ENCODE measurements around the gene SORL1.
"Not testable (repeated sequence)": the region's sequence is repeated elsewhere in the genome, so short reads cannot be mapped to it uniquely, and the experiment has no call there.

SORL1 gene

GRCh38 chr11:121467471-121467870 is 15.4 kb downstream of the SORL1 start:
- no peak for DNase-seq
- in situ Hi-C loops (cut with HindIII; ENCODE audit: low pct_ligation_motif_present, low pct_unique_long_range_greater_than_20kb, low sequenced_read_pairs), result no loop called here

GRCh38 chr11:121467965-121468364 is 15.9 kb downstream of the SORL1 start:
- in situ Hi-C loops (cut with HindIII; ENCODE audit: low pct_ligation_motif_present, low pct_unique_long_range_greater_than_20kb, low sequenced_read_pairs), result no loop called here
- DNase-seq, result no peak

GRCh38 chr11:121469910-121470309 is 17.8 kb downstream of the SORL1 start:
- in situ Hi-C loops (cut with HindIII; ENCODE audit: low pct_ligation_motif_present, low pct_unique_long_range_greater_than_20kb, low sequenced_read_pairs), result no loop called here
- DNase-seq, result no peak

GRCh38 chr11:121471167-121471566 is 19.1 kb downstream of the SORL1 start:
- in situ Hi-C loops (cut with HindIII; ENCODE audit: low pct_ligation_motif_present, low pct_unique_long_range_greater_than_20kb, low sequenced_read_pairs), result no loop called here

GRCh38 chr11:121472312-121472711 is 20.2 kb downstream of the SORL1 start:
- no peak for DNase-seq
- in situ Hi-C loops (cut with HindIII; ENCODE audit: low pct_ligation_motif_present, low pct_unique_long_range_greater_than_20kb, low sequenced_read_pairs), result no loop called here

More at GRCh38 chr11:121471167-121471566, 19.1 kb downstream of the SORL1 start:
- no peak for DNase-seq

GRCh38 chr11:121473064-121473777 is 21.1 kb downstream of the SORL1 start:
- DNase-seq, result peak; percentile 10
- in situ Hi-C loops (cut with HindIII; ENCODE audit: low pct_ligation_motif_present, low pct_unique_long_range_greater_than_20kb, low sequenced_read_pairs), result no loop called here

GRCh38 chr11:121474680-121475079 is 22.6 kb downstream of the SORL1 start:
- in situ Hi-C loops (cut with HindIII; ENCODE audit: low pct_ligation_motif_present, low pct_unique_long_range_greater_than_20kb, low sequenced_read_pairs), result no loop called here
- no peak for DNase-seq

- DNase-seq, result no peak
- in situ Hi-C loops (cut with HindIII; ENCODE audit: low pct_ligation_motif_present, low pct_unique_long_range_greater_than_20kb, low sequenced_read_pairs), result no loop called here
These were observed 24.4 kb downstream of the SORL1 start for GRCh38 chr11:121476379-121477032.

GRCh38 chr11:121478226-121478894 is 26.2 kb downstream of the SORL1 start:
- in situ Hi-C loops (cut with HindIII; ENCODE audit: low pct_ligation_motif_present, low pct_unique_long_range_greater_than_20kb, low sequenced_read_pairs), result no loop called here
- DNase-seq, result no peak

GRCh38 chr11:121478895-121479697 is 27.0 kb downstream of the SORL1 start:
- DNase-seq, result no peak
- in situ Hi-C loops (cut with HindIII; ENCODE audit: low pct_ligation_motif_present, low pct_unique_long_range_greater_than_20kb, low sequenced_read_pairs), result no loop called here

GRCh38 chr11:121479698-121480238 is 27.7 kb downstream of the SORL1 start:
- no peak for DNase-seq
- in situ Hi-C loops (cut with HindIII; ENCODE audit: low pct_ligation_motif_present, low pct_unique_long_range_greater_than_20kb, low sequenced_read_pairs), result no loop called here

GRCh38 chr11:121481484-121482230 is 29.5 kb downstream of the SORL1 start:
- in situ Hi-C loops (cut with HindIII; ENCODE audit: low pct_ligation_motif_present, low pct_unique_long_range_greater_than_20kb, low sequenced_read_pairs); DNase-seq: not testable (repeated sequence)

- DNase-seq, result no peak
These were observed 30.4 kb downstream of the SORL1 start for GRCh38 chr11:121482231-121483129.

GRCh38 chr11:121483805-121484480 is 31.8 kb downstream of the SORL1 start:
- in situ Hi-C loops (cut with HindIII; ENCODE audit: low pct_ligation_motif_present, low pct_unique_long_range_greater_than_20kb, low sequenced_read_pairs), result no loop called here
- DNase-seq, result no peak

More at GRCh38 chr11:121482231-121483129, 30.4 kb downstream of the SORL1 start:
- in situ Hi-C loops (cut with HindIII; ENCODE audit: low pct_ligation_motif_present, low pct_unique_long_range_greater_than_20kb, low sequenced_read_pairs), result no loop called here

- DNase-seq, result no peak
- in situ Hi-C loops (cut with HindIII; ENCODE audit: low pct_ligation_motif_present, low pct_unique_long_range_greater_than_20kb, low sequenced_read_pairs), result no loop called here
These were observed 33.1 kb downstream of the SORL1 start for GRCh38 chr11:121485216-121485615.

GRCh38 chr11:121486054-121486453 is 33.9 kb downstream of the SORL1 start:
- in situ Hi-C loops (cut with HindIII; ENCODE audit: low pct_ligation_motif_present, low pct_unique_long_range_greater_than_20kb, low sequenced_read_pairs), result no loop called here
- DNase-seq, result no peak

Data from ACHN (cell line).